Neuron (in vitro differentiated cells): Measurements from ENCODE around the gene SLC25A48.
"Not testable (repeated sequence)": the region's sequence is repeated elsewhere in the genome, so short reads cannot be mapped to it uniquely, and the experiment has no call there.

ENCODE experiments used
- H2AFZ ChIP-seq: one replicate; pipeline ENCODE4 v1.6.1; 2013; ENCODE audit warnings: low read depth, mild to moderate bottlenecking, inconsistent platforms, low read length, moderate library complexity
- H3K27me3 ChIP-seq: one replicate; pipeline ENCODE4 v1.6.1; 2013; ENCODE audit warnings: low read length; ENCODE audit not compliant: insufficient read depth
- H3K36me3 ChIP-seq: one replicate; pipeline ENCODE4 v1.6.1; 2013; ENCODE audit warnings: low read length; ENCODE audit not compliant: insufficient read depth
- H3K4me1 ChIP-seq: one replicate; pipeline ENCODE4 v1.6.1; 2013; ENCODE audit warnings: low read length; ENCODE audit not compliant: insufficient read depth
- H3K4me3 ChIP-seq: 2 replicates; pipeline ENCODE4 v1.5.1; 2013; ENCODE audit warnings: mild to moderate bottlenecking, low read length, moderate library complexity
- H3K9me3 ChIP-seq: one replicate; pipeline ENCODE4 v1.6.1; 2013; ENCODE audit warnings: low read length

The SLC25A48 gene

GRCh38 chr5:135832941-135833920 lies 1.2 kb upstream of the SLC25A48 start:
- H3K4me3 ChIP-seq: no peak overlapping the region
- H3K27me3 ChIP-seq: peaks cover 52% of the 10 kb centered on the region
- no peaks in the 10 kb centered on the region for H3K9me3 ChIP-seq
- H3K36me3 ChIP-seq: no peaks in the 10 kb centered on the region
- peaks cover 4% of the 10 kb centered on the region for H3K4me1 ChIP-seq
- no peak overlapping the region for H2AFZ ChIP-seq

- no peak overlapping the region for H2AFZ ChIP-seq
- peaks cover 2% of the 10 kb centered on the region for H3K9me3 ChIP-seq
- peaks cover 4% of the 10 kb centered on the region for H3K4me1 ChIP-seq
- no peaks in the 10 kb centered on the region for H3K36me3 ChIP-seq
- no peak overlapping the region for H3K4me3 ChIP-seq
- H3K27me3 ChIP-seq: peaks cover 52% of the 10 kb centered on the region
Observed at GRCh38 chr5:135833961-135834638, 363 bp upstream of the SLC25A48 start.

GRCh38 chr5:135835766-135836165 lies 1.3 kb downstream of the SLC25A48 start:
- Histone ChIP-seq H3K27me3 (peaks cover 47% of the 10 kb centered on the region), H3K4me1 (peaks cover 4% of the 10 kb centered on the region), H2AFZ (no peak overlapping the region)

GRCh38 chr5:135838395-135838794 lies 3.9 kb downstream of the SLC25A48 start:
- H3K9me3 ChIP-seq, H3K36me3 ChIP-seq, H2AFZ ChIP-seq, H3K4me1 ChIP-seq, H3K4me3 ChIP-seq: not testable (repeated sequence)
- H3K27me3 ChIP-seq: peaks cover 33% of the 10 kb centered on the region

More at GRCh38 chr5:135835766-135836165, 1.3 kb downstream of the SLC25A48 start:
- H3K36me3 ChIP-seq: no peaks in the 10 kb centered on the region
- H3K4me3 ChIP-seq: no peak overlapping the region
- H3K9me3 ChIP-seq: peaks cover 2% of the 10 kb centered on the region

GRCh38 chr5:135839566-135839965 lies 5.1 kb downstream of the SLC25A48 start:
- Histone ChIP-seq H3K27me3 (peaks cover 22% of the 10 kb centered on the region), H3K9me3 (peaks cover 2% of the 10 kb centered on the region), H3K4me3 (no peak overlapping the region), H2AFZ (no peak overlapping the region), H3K36me3 (no peaks in the 10 kb centered on the region), H3K4me1 (peaks cover 3% of the 10 kb centered on the region)

GRCh38 chr5:135840959-135841358 lies 6.5 kb downstream of the SLC25A48 start:
- Histone ChIP-seq H3K36me3 (no peaks in the 10 kb centered on the region), H3K4me3 (no peak overlapping the region), H2AFZ (no peak overlapping the region), H3K4me1 (no peaks in the 10 kb centered on the region), H3K27me3 (peaks cover 9% of the 10 kb centered on the region), H3K9me3 (peaks cover 2% of the 10 kb centered on the region)

- peaks cover 2% of the 10 kb centered on the region for H3K9me3 ChIP-seq
- H3K36me3 ChIP-seq: no peaks in the 10 kb centered on the region
- no peak overlapping the region for H3K4me3 ChIP-seq
- H3K27me3 ChIP-seq: no peaks in the 10 kb centered on the region
- H3K4me1 ChIP-seq: no peaks in the 10 kb centered on the region
- H2AFZ ChIP-seq: no peak overlapping the region
Observed at GRCh38 chr5:135842737-135843136, 8.3 kb downstream of the SLC25A48 start.

- H3K4me3 ChIP-seq: no peak overlapping the region
- peaks cover 2% of the 10 kb centered on the region for H3K9me3 ChIP-seq
- H2AFZ ChIP-seq: no peak overlapping the region
- no peaks in the 10 kb centered on the region for H3K36me3 ChIP-seq
- H3K4me1 ChIP-seq: no peaks in the 10 kb centered on the region
- H3K27me3 ChIP-seq: no peaks in the 10 kb centered on the region
Observed at GRCh38 chr5:135843571-135844337, 9.3 kb downstream of the SLC25A48 start.

- no peak overlapping the region for H3K4me3 ChIP-seq
- H3K9me3 ChIP-seq: no peaks in the 10 kb centered on the region
- no peaks in the 10 kb centered on the region for H3K4me1 ChIP-seq
- no peaks in the 10 kb centered on the region for H3K36me3 ChIP-seq
- H3K27me3 ChIP-seq: no peaks in the 10 kb centered on the region
- no peak overlapping the region for H2AFZ ChIP-seq
Observed at GRCh38 chr5:135846311-135846710, 11.8 kb downstream of the SLC25A48 start.

- H3K27me3 ChIP-seq: no peaks in the 10 kb centered on the region
- H2AFZ ChIP-seq: no peak overlapping the region
- H3K4me3 ChIP-seq: no peak overlapping the region
- no peaks in the 10 kb centered on the region for H3K36me3 ChIP-seq
- no peaks in the 10 kb centered on the region for H3K4me1 ChIP-seq
- no peaks in the 10 kb centered on the region for H3K9me3 ChIP-seq
Observed at GRCh38 chr5:135847976-135848375, 13.5 kb downstream of the SLC25A48 start.

GRCh38 chr5:135850231-135850630 lies 15.8 kb downstream of the SLC25A48 start:
- H3K36me3 ChIP-seq: no peaks in the 10 kb centered on the region
- no peak overlapping the region for H2AFZ ChIP-seq
- H3K4me1 ChIP-seq: no peaks in the 10 kb centered on the region
- H3K4me3 ChIP-seq: no peak overlapping the region
- H3K27me3 ChIP-seq: no peaks in the 10 kb centered on the region
- no peaks in the 10 kb centered on the region for H3K9me3 ChIP-seq

- no peaks in the 10 kb centered on the region for H3K4me1 ChIP-seq
- no peak overlapping the region for H2AFZ ChIP-seq
- H3K27me3 ChIP-seq: no peaks in the 10 kb centered on the region
- no peak overlapping the region for H3K4me3 ChIP-seq
- H3K36me3 ChIP-seq: no peaks in the 10 kb centered on the region
- H3K9me3 ChIP-seq: no peaks in the 10 kb centered on the region
Observed at GRCh38 chr5:135850671-135851070, 16.2 kb downstream of the SLC25A48 start.
